IgD-negative memory B cell (primary cell): ENCODE data around the gene PIP4P1. TPM values are rescaled to one million over a fixed set of nuclear protein-coding genes. Genes with fewer than 3 reads are reported as not detected.

ENCODE experiments used
- H3K27ac Mint-ChIP-seq, 3 donors: one replicate each; pipeline ENCODE4 v1.8.0; 2020 to 2022; ENCODE audit warnings: mild to moderate bottlenecking in 3 of 3, mixed read lengths in 3 of 3, moderate library complexity in 1 of 3
- H3K27me3 Mint-ChIP-seq: one replicate; pipeline ENCODE4 v1.8.0; 2021; ENCODE audit warnings: mixed read lengths
- H3K36me3 Mint-ChIP-seq: one replicate; pipeline ENCODE4 v1.8.0; 2020; ENCODE audit warnings: mild to moderate bottlenecking, mixed read lengths
- H3K4me1 Mint-ChIP-seq, 3 donors: one replicate each; pipeline ENCODE4 v1.8.0; 2020 to 2022; ENCODE audit warnings: mixed read lengths in 3 of 3, mild to moderate bottlenecking in 1 of 3
- H3K4me3 Mint-ChIP-seq, 4 donors: one replicate each; pipeline ENCODE4 v1.8.0; 2020 to 2022; ENCODE audit warnings: mild to moderate bottlenecking in 4 of 4, mixed read lengths in 4 of 4, moderate library complexity in 3 of 4
- H3K9me3 Mint-ChIP-seq, 3 donors: one replicate each; pipeline ENCODE4 v1.8.0; 2020 to 2021; ENCODE audit warnings: mixed read lengths in 3 of 3, mild to moderate bottlenecking in 1 of 3
- polyA plus RNA-seq: library from polyadenylated mRNA; unstranded; fragments of 300-500 nt; fragmentation: Illumina TruSeq; gene quantifications from one replicate; pipeline ENCODE4 v1.2.3, GENCODE V29; 2021

PIP4P1 gene
- polyA plus RNA-seq, 1 donor from 2014 or later, result 63.7 TPM

DNA sequence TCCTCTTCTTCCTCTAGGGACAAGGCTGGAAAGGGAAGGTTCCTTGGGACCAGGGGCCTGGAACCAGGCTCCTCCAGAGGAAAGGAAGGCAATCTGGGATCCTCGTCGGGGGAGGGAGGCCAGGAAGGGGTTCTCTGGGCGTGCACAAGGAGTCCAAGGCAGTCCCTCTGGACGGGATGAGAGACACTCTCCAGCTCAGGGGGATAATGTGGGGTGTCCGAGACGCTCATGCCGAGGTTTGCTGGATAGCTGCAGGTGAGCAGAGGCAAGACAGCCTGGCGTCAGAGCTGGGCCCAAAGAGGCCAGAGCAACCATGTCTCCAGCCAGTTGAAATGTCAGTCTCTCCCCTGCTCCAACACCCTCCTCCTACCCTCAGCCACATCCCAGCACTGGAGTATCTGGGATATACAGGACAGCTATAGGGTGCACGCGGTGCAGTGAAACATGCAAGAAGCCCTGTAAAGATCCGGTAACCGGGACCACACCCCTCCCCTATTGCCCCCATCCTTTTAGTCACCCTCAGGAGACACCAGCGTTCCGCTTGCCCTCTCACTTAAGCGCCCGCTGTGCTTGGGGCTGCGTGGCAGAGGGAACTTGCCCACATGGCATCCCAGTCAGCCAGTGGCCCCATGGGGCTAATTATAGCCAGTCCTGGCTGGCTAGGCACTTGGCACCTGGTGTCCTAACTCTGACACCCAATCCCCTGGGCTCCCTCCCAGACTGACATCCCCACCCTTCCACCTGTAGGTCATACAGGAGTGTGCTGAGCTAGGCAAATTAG, 25.5 kb downstream of the PIP4P1 start, which contains the start of gene KLHL33:
KLHL33 (minus strand) TSS at position 585 of the 781 bp plus-strand sequence; CDS start at position 230, 355 bp downstream.
- no peaks in the 10 kb centered on the region for H3K27me3 Mint-ChIP-seq
- H3K27ac Mint-ChIP-seq, result peak within 1 kb of the TSS in 1 of 3 donors; percentile 73
- H3K4me1 Mint-ChIP-seq, result peaks cover 23 to 29% (median 28%) of the 10 kb centered on the region in 3 donors
- no peaks in the 10 kb centered on the region for H3K36me3 Mint-ChIP-seq
- peaks cover 0 to 2% (median 0%) of the 10 kb centered on the region in 3 donors for H3K9me3 Mint-ChIP-seq
- peak within 1 kb of the TSS in 3 of 4 donors; percentile 28 to 72 (median 30) for H3K4me3 Mint-ChIP-seq

GRCh38 chr14:20434701-20435581, 26.3 kb downstream of the PIP4P1 start:
- no peaks in the 10 kb centered on the region for H3K36me3 Mint-ChIP-seq
- peaks cover 22 to 23% (median 22%) of the 10 kb centered on the region in 3 donors for H3K4me1 Mint-ChIP-seq
- H3K9me3 Mint-ChIP-seq, result peaks cover 0 to 2% (median 0%) of the 10 kb centered on the region in 3 donors
- no peak overlapping the region for H3K4me3 Mint-ChIP-seq
- H3K27me3 Mint-ChIP-seq, result no peaks in the 10 kb centered on the region
- peak overlapping the region in 1 of 3 donors; percentile 67 for H3K27ac Mint-ChIP-seq

DNA sequence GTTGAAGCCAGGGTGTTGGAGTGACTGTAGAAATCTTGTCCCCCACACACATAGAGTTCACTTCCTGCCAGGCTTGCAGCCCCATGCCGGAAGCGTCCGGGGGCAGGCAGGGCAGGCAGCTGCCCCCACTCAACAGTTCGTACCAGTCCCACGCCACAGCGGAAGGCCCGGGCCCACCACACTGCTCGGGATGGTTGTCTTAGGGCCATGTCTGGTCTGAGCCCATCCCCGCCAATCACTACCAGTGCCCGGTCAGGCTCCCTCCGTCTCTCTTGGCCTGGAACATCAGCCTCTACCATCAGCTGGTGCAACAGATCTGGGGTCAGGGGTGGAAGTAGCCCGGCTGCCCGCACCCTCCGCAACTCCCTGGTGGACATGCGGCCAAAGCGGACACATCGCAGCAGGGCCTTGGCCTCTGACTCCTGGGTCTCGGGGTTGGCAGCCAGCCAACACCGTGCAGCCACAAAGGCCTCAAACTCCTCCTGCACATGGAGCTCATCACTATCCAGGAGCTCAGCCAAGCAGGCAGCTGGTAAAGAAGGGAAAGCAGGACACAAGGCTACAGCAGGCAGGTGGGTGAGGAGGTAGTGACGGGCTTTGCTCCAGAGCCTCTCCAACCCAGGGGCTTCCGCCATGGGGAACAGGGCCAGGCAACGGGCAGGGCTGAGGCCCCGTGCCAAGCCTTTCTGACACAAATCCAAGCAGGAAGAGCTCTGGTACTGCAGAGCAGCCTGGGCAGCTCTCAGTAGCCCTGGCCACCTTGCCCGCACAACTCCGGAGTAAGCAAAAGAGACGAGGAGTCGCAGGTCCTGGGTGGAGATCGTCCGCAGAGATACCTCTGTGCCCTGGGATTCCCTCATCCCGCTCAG, 31.2 kb downstream of the PIP4P1 start:
- peaks cover 20 to 40% (median 30%) of the 10 kb centered on the region in 3 donors for H3K4me1 Mint-ChIP-seq
- no peaks in the 10 kb centered on the region for H3K9me3 Mint-ChIP-seq
- peak overlapping the region in 2 of 4 donors; percentile 60 to 91 for H3K4me3 Mint-ChIP-seq
- peak overlapping the region in 2 of 3 donors; percentile 16 to 47 for H3K27ac Mint-ChIP-seq
- H3K36me3 Mint-ChIP-seq, result no peaks in the 10 kb centered on the region
- H3K27me3 Mint-ChIP-seq, result no peaks in the 10 kb centered on the region

- no peaks in the 10 kb centered on the region for H3K27me3 Mint-ChIP-seq
- H3K27ac Mint-ChIP-seq, result peak overlapping the region; percentile 46 to 84 (median 68)
- H3K4me3 Mint-ChIP-seq, result peak overlapping the region in 2 of 4 donors; percentile 41 to 91
- no peaks in the 10 kb centered on the region for H3K36me3 Mint-ChIP-seq
- H3K9me3 Mint-ChIP-seq, result no peaks in the 10 kb centered on the region
- peaks cover 20 to 38% (median 30%) of the 10 kb centered on the region in 3 donors for H3K4me1 Mint-ChIP-seq
Measured at GRCh38 chr14:20428802-20429201, 32.4 kb downstream of the PIP4P1 start.

- Mint-ChIP-seq H3K4me1 (peaks cover 20 to 36% (median 30%) of the 10 kb centered on the region in 3 donors), H3K27ac (peak overlapping the region; percentile 68 to 91 (median 84)), H3K4me3 (peak overlapping the region; percentile 41 to 91 (median 73)), H3K36me3 (no peaks in the 10 kb centered on the region), H3K9me3 (no peaks in the 10 kb centered on the region), H3K27me3 (no peaks in the 10 kb centered on the region)
Measured at GRCh38 chr14:20428010-20428365, 33.2 kb downstream of the PIP4P1 start.

DNA sequence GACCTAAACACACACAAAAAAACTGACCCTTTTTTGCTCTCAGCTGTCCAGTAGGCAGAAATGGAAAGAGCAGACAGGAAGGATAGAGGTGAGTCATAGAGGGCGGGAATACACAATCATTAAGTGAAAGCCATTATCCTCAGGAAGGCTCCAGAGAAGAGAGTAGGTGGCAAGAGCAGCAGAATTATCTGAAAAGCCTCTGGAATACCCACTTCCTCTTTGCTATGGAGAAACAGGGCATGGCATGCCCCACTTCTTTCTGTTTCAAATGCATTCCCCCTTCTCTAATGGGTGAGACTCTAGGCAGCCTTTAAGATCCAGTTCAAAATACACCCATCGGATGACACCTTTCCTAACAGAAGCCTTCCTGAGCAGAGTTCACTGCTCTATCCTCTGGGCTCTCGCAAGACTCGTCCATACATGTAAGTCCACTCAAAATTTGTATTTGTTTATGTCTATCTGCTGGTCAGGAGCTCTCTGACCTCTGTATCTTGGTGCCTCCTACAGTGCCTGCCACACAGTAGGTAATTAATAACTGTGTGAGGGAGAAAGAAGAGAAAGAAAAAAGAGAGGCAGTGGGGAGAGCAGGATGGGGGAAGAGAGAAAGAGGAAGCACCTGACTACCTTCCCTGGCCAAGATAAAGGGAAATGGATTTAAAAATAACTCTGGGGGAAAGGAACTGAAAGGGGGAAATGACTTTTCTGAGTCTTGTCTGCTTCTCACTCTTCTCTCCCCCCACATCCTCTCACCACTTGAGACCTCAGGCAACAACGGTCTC, 33.8 kb downstream of the PIP4P1 start:
- Mint-ChIP-seq H3K9me3 (no peaks in the 10 kb centered on the region), H3K4me3 (peak overlapping the region; percentile 41 to 91 (median 73)), H3K27ac (peak overlapping the region; percentile 68 to 91 (median 84)), H3K27me3 (no peaks in the 10 kb centered on the region), H3K36me3 (no peaks in the 10 kb centered on the region), H3K4me1 (peaks cover 20 to 36% (median 30%) of the 10 kb centered on the region in 3 donors)

DNA sequence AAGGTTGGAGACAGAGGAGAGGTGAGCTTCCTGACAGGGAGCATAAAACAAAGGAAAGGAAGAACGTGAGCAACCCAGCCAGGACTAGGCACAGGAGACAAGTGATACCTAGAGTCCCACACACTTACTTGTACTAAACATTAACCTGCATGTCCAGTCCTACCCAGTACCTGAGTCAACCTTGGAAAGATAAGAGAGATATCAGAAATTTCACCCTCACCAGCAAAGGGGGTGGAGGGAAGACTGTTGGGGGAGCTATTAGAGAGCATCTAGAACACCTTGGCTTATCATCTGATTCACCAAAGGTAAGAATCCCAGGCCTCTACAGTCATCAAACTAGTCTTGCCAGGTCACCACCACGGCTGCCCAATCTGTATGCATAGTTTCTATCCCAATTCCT, 36.4 kb downstream of the PIP4P1 start:
- no peak overlapping the region for H3K4me3 Mint-ChIP-seq
- H3K9me3 Mint-ChIP-seq, result no peaks in the 10 kb centered on the region
- no peaks in the 10 kb centered on the region for H3K36me3 Mint-ChIP-seq
- H3K27me3 Mint-ChIP-seq, result no peaks in the 10 kb centered on the region
- H3K27ac Mint-ChIP-seq, result peak overlapping the region in 1 of 3 donors; percentile 12
- peaks cover 20 to 30% (median 28%) of the 10 kb centered on the region in 3 donors for H3K4me1 Mint-ChIP-seq

DNA sequence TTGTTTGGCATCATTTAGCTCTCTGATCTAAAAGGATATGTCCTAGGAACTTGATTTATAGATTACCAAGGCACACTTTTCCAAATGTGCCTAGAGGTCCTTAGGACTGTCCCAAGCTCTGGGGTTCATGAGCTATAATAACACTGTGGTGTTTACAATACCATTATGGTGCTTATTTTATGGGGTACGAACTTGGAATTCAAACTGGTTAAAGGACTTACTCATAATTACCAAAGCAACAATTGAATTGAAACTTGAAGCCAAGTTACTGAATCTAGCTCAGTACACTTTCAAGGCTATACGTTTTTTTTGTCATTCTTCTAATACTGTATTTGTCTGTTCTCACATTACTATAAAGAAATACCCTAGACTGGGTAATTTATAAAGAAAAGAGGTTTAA, 38.3 kb downstream of the PIP4P1 start:
- Mint-ChIP-seq H3K4me3 (no peak overlapping the region), H3K27ac (peak overlapping the region in 1 of 3 donors; percentile 35), H3K36me3 (no peaks in the 10 kb centered on the region), H3K9me3 (no peaks in the 10 kb centered on the region), H3K4me1 (peaks cover 9 to 17% (median 16%) of the 10 kb centered on the region in 3 donors), H3K27me3 (no peaks in the 10 kb centered on the region)

DNA sequence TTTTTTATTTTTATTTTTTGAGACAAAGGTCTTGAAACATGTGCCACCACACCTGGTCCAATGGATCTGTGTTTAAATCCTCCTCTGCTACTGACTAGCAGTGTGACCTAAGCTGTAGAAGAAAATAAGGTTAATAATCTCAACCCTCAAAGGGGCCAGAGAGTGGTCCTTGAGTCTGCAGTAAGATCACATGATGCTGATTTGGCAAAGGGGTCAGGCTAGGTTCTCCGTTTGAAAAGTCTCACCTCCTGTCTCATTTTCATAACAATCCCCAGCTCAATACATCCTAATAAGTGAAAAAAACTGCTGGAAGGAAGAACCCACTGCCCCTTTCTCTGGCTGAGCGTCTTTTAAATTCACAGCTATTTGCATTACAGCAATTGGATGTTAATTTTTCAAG, 40.0 kb downstream of the PIP4P1 start:
- no peak overlapping the region for H3K27ac Mint-ChIP-seq
- peaks cover 2 to 9% (median 9%) of the 10 kb centered on the region in 3 donors for H3K4me1 Mint-ChIP-seq
- no peaks in the 10 kb centered on the region for H3K27me3 Mint-ChIP-seq
- H3K9me3 Mint-ChIP-seq, result no peaks in the 10 kb centered on the region
- H3K4me3 Mint-ChIP-seq, result no peak overlapping the region
- H3K36me3 Mint-ChIP-seq, result no peaks in the 10 kb centered on the region

GRCh38 chr14:20419419-20419818, 41.8 kb downstream of the PIP4P1 start:
- Mint-ChIP-seq H3K27me3 (no peaks in the 10 kb centered on the region), H3K4me1 (peaks cover 8 to 12% (median 8%) of the 10 kb centered on the region in 3 donors), H3K9me3 (no peaks in the 10 kb centered on the region), H3K36me3 (no peaks in the 10 kb centered on the region), H3K4me3 (no peak overlapping the region), H3K27ac (no peak overlapping the region)

DNA sequence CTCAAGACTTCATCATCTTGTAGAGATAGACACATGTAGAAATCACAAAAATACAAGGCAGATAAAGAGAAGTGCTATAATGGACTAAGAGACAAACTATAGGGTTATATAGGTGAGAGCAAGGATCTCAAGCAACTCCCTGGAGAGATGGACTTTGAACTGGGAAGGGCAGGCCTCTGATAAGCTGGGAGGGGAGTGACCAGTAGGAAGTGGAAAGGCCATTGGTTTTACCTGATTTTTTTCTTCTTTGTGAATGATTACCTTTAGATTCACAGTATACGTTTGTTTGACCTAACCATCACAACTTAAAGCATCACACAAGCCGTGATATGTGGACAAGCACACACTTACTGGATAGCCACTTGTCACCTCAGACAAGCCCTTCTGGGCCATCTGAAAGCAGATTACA, 42.7 kb downstream of the PIP4P1 start:
- H3K36me3 Mint-ChIP-seq, result no peaks in the 10 kb centered on the region
- H3K4me3 Mint-ChIP-seq, result no peak overlapping the region
- no peak overlapping the region for H3K27ac Mint-ChIP-seq
- peaks cover 8 to 21% (median 13%) of the 10 kb centered on the region in 3 donors for H3K4me1 Mint-ChIP-seq
- H3K27me3 Mint-ChIP-seq, result no peaks in the 10 kb centered on the region
- no peaks in the 10 kb centered on the region for H3K9me3 Mint-ChIP-seq

- Mint-ChIP-seq H3K36me3 (no peaks in the 10 kb centered on the region), H3K27ac (no peak overlapping the region), H3K27me3 (no peaks in the 10 kb centered on the region), H3K9me3 (no peaks in the 10 kb centered on the region), H3K4me1 (peaks cover 8 to 21% (median 13%) of the 10 kb centered on the region in 3 donors), H3K4me3 (peak overlapping the region in 1 of 4 donors; percentile 27)
Measured at GRCh38 chr14:20417250-20418186, 43.7 kb downstream of the PIP4P1 start.

GRCh38 chr14:20416223-20416622, 45.0 kb downstream of the PIP4P1 start:
- H3K27me3 Mint-ChIP-seq, result no peaks in the 10 kb centered on the region
- H3K27ac Mint-ChIP-seq, result peak overlapping the region; percentile 1 to 82 (median 68)
- H3K4me3 Mint-ChIP-seq, result no peak overlapping the region
- peaks cover under 1% of the 10 kb centered on the region for H3K36me3 Mint-ChIP-seq
- H3K4me1 Mint-ChIP-seq, result peaks cover 16 to 29% (median 21%) of the 10 kb centered on the region in 3 donors
- no peaks in the 10 kb centered on the region for H3K9me3 Mint-ChIP-seq
